GM23248 (cell line): ENCODE data around the gene NFATC3.

Source experiments
- EZH2 ChIP-seq: fragments of 200-600 bp; sonication (generic); IDR thresholded peaks from 2 replicates; pipeline ENCODE4 v1.6.1; 2018; ENCODE audit warnings: antibody characterized with exemption, mild to moderate bottlenecking; ENCODE audit not compliant: insufficient read depth, poor library complexity, severe bottlenecking
- EZH2phosphoT487 ChIP-seq: fragments of 200-600 bp; sonication (generic); IDR thresholded peaks from 2 replicates; pipeline ENCODE4 v1.6.1; 2018; ENCODE audit warnings: antibody characterized with exemption, moderate library complexity, mild to moderate bottlenecking, low read depth; ENCODE audit not compliant: insufficient read depth

DNA sequence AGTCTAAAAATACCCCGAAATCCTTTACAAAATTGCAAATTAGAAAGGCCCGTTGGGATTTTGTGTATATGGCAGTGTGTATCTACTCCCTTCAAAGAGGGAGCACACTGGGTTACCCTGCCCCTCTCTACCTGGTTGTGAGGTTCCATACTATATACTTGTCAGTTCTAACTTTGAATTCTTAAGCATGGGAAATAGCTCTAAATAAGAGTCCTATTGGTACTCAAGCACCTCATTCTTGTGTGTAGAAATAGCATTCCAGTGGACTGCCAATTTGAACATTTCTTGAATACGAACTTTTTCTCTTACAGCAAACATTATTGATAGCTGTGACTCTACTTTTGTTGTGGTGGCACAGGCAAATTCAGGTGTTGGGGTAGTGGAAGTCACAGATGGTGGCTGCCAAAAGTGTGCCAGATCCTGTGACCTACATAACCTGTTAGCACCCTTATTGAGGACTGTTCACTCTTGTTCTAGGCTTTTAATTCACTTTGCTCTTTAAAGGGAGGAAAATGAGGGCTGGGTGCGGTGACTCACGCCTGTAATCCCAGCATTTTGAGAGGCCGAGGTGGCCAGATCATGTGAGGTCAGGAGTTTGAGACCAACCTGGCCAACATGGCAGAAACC, 134.7 kb downstream of the NFATC3 start:
- TF ChIP-seq EZH2: no peak
- TF ChIP-seq EZH2phosphoT487: no peak
